Liver (tissue), 9 donors: Measurements from ENCODE around the gene CADM3. TPM values are rescaled to one million over a fixed set of nuclear protein-coding genes. Genes with fewer than 3 reads are reported as not detected.
A peak's percentile ranks its signal among the peaks of the same experiment; 100 is the strongest.

Experiments
- DNase-seq: peaks from one replicate; pipeline ENCODE4 v3.0.0-alpha.2; 2017; ENCODE audit warnings: low spot score
- H3K27ac ChIP-seq, 2 donors: one replicate each; pipeline ENCODE4 v1.7.0; 2013; ENCODE audit warnings: inconsistent platforms in 2 of 2, low read length in 2 of 2, control low read depth in 1 of 2, low read depth in 1 of 2, mild to moderate bottlenecking in 1 of 2
- H3K27me3 ChIP-seq, 4 donors: one replicate each; pipeline versions ENCODE4 v1.6.1 to v1.7.0; 2013; ENCODE audit warnings: low read length in 3 of 4, inconsistent platforms in 1 of 4, mild to moderate bottlenecking in 1 of 4, moderate library complexity in 1 of 4; ENCODE audit not compliant: control insufficient read depth in 4 of 4, insufficient read depth in 4 of 4
- H3K36me3 ChIP-seq, 4 donors: one replicate each; pipeline versions ENCODE4 v1.6.1 to v1.7.0; 2013; ENCODE audit warnings: low read length in 3 of 4, mild to moderate bottlenecking in 3 of 4, low read depth in 1 of 4, moderate library complexity in 1 of 4; ENCODE audit not compliant: control insufficient read depth in 4 of 4, insufficient read depth in 3 of 4
- H3K4me1 ChIP-seq, 4 donors: one replicate each; pipeline versions ENCODE4 v1.6.1 to v1.7.0; 2013; ENCODE audit warnings: low read length in 3 of 4, mild to moderate bottlenecking in 3 of 4, moderate library complexity in 1 of 4; ENCODE audit not compliant: control insufficient read depth in 4 of 4, insufficient read depth in 4 of 4
- H3K4me3 ChIP-seq, 3 donors: one replicate each; pipeline versions ENCODE4 v1.6.1 to v1.7.0; 2013; ENCODE audit warnings: low read length in 3 of 3, control low read depth in 1 of 3, low read depth in 1 of 3, mild to moderate bottlenecking in 1 of 3
- H3K9ac ChIP-seq, 2 donors: one replicate each; pipeline ENCODE4 v1.7.0; 2013; ENCODE audit warnings: low read length in 2 of 2, mild to moderate bottlenecking in 2 of 2, moderate library complexity in 2 of 2, control low read depth in 1 of 2, low read depth in 1 of 2
- H3K9me3 ChIP-seq, 4 donors: one replicate each; pipeline versions ENCODE4 v1.6.1 to v1.7.0; 2013; ENCODE audit warnings: low read length in 3 of 4; ENCODE audit not compliant: control insufficient read depth in 4 of 4
- ATF3 ChIP-seq: IDR thresholded peaks from 2 replicates; pipeline ENCODE4 v1.6.1; 2016; ENCODE audit warnings: antibody characterized with exemption
- EGR1 ChIP-seq, 2 donors: IDR thresholded peaks; 2 replicates each; pipeline ENCODE4 v1.6.1; 2016 to 2018; ENCODE audit warnings: antibody characterized with exemption in 2 of 2, low read depth in 2 of 2
- FOXA1 ChIP-seq: IDR thresholded peaks from 2 replicates; pipeline ENCODE4 v1.6.1; 2016; ENCODE audit warnings: antibody characterized with exemption
- FOXA2 ChIP-seq: IDR thresholded peaks from 2 replicates; pipeline ENCODE4 v1.6.1; 2016; ENCODE audit warnings: antibody characterized with exemption
- GABPA ChIP-seq, 2 donors: IDR thresholded peaks in 1 of 2; conservative IDR thresholded peaks in 1 of 2; 2 replicates each; pipeline ENCODE4 v1.6.1; 2016; ENCODE audit warnings: antibody characterized with exemption in 2 of 2, mild to moderate bottlenecking in 1 of 2, moderate library complexity in 1 of 2
- HNF4A ChIP-seq, 2 donors: conservative IDR thresholded peaks; 2 replicates each; pipeline ENCODE4 v1.6.1; 2016; ENCODE audit warnings: antibody characterized with exemption in 2 of 2, mild to moderate bottlenecking in 2 of 2
- HNF4G ChIP-seq: IDR thresholded peaks from 2 replicates; pipeline ENCODE4 v1.6.1; 2016; ENCODE audit warnings: antibody characterized with exemption
- MAX ChIP-seq: IDR thresholded peaks from 2 replicates; pipeline ENCODE4 v1.6.1; 2016; ENCODE audit warnings: antibody characterized with exemption
- RAD21 ChIP-seq, 2 donors: IDR thresholded peaks; 2 replicates each; pipeline ENCODE4 v1.6.1; 2016; ENCODE audit warnings: antibody characterized with exemption in 2 of 2, mild to moderate bottlenecking in 2 of 2
- RXRA ChIP-seq, 2 donors: IDR thresholded peaks; 2 replicates each; pipeline ENCODE4 v1.6.1; 2017 to 2018; ENCODE audit warnings: antibody characterized with exemption in 2 of 2, mild to moderate bottlenecking in 1 of 2
- SP1 ChIP-seq: IDR thresholded peaks from 2 replicates; pipeline ENCODE4 v1.6.1; 2018; ENCODE audit warnings: antibody characterized with exemption, mild to moderate bottlenecking
- TAF1 ChIP-seq: conservative IDR thresholded peaks from 2 replicates; pipeline ENCODE4 v1.6.1; 2016; ENCODE audit warnings: antibody characterized with exemption, mild to moderate bottlenecking
- WGBS: extraction: QIAGEN DNeasy Blood & Tissue Kit; methylation state at CpG from one replicate; pipeline ENCODE4 v1.1.7; 2013; 5-methylcytosine and 5-hydroxymethylcytosine counted together
- polyA plus RNA-seq, 2 donors: library from polyadenylated mRNA; stranded (reverse) in 1 of 2; unstranded in 1 of 2; fragments of 200-250 nt in 1 of 2; fragments of >200 nt in 1 of 2; fragmentation: Nextera tagmentation in 1 of 2; extraction: Ambion mirVana in 1 of 2; gene quantifications; one replicate each; pipeline versions ENCODE4 v1.2.1 to v1.2.3, GENCODE V29; 2013 to 2015
- total RNA-seq, 2 donors: library from RNA; depleted of rRNA; stranded (reverse); fragments of >200 nt; gene quantifications; one replicate each; pipeline ENCODE4 v1.2.3, GENCODE V29; 2014
- donor health status: healthy.
- donor health status: healthy.
- donor health status: healthy.
- donor health status: healthy.
- donor health status: healthy.

Gene CADM3
- total and polyA plus RNA-seq, 4 donors, result 0.14 to 0.25 (median 0.16) TPM

DNA sequence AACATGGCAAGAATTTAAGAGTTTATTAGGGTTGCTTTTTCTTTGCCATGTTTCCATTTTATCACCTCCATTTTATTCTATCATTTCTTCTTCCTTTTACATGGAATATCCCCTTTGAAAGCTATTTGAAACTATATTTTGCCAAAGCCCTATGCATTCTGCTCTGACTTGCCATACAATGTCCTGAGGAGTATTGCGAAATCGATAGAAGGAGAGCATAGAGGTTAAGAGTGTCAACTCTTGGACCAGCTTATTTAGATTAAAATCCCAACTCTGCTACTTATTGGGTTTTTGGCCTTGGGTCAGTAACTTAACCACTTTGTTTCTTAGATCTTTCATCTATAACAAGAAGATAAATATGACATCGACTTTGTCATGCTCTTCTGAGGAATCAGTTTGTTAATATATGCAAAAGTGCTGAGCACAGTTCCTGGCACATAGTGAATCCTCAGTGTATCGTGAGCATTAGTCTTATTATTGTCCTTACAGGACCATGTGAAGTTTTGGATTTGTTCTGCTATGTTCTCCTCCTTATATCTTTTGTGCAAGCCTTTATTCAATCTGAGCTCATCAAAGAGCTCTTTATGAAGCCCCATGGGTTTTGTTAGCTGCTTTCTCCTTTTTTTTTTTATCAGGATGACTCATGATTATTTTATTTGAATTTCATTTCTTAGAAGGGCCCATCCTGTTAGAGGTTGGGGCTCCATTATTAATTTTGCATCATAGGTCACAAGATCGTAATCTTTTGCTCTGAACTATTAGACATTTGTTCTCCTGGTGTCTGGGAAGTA, 50.9 kb downstream of the CADM3 start:
- TF ChIP-seq HNF4G (no peak), FOXA1 (no peak), EGR1 (IDR thresholded peaks at IDR 0.05; ENCODE audit: low read depth in 2 of 2) (no peak), RXRA (IDR thresholded peaks at IDR 0.05) (no peak), RAD21 (IDR thresholded peaks at IDR 0.05) (no peak), FOXA2 (no peak), TAF1 (no peak), ATF3 (no peak), GABPA (IDR thresholded peaks at IDR 0.05 in 1 of 2, conservative IDR thresholded peaks at IDR 0.05 in 1 of 2) (no peak), HNF4A (conservative IDR thresholded peaks at IDR 0.05) (no peak), SP1 (no peak)
- DNase-seq, result no peak
- no peaks in the 10 kb centered on the region for H3K36me3 ChIP-seq
- H3K9me3 ChIP-seq, result no peaks in the 10 kb centered on the region
- H3K9ac ChIP-seq, result no peak overlapping the region
- no peak overlapping the region for H3K27ac ChIP-seq
- no peak overlapping the region for H3K4me3 ChIP-seq
- H3K4me1 ChIP-seq, result no peaks in the 10 kb centered on the region
- 89% methylated on average over 5 of the region's 5 CpGs for WGBS
- no peaks in the 10 kb centered on the region for H3K27me3 ChIP-seq

GRCh38 chr1:159223004-159223403, 51.6 kb downstream of the CADM3 start:
- TF ChIP-seq RAD21 (IDR thresholded peaks at IDR 0.05), result peak; percentile 56 to 63
- TF ChIP-seq MAX, result no peak
- TF ChIP-seq SP1, result no peak
- TF ChIP-seq GABPA (IDR thresholded peaks at IDR 0.05 in 1 of 2, conservative IDR thresholded peaks at IDR 0.05 in 1 of 2), result no peak
- Histone ChIP-seq H3K9ac (no peak overlapping the region), H3K27ac (no peak overlapping the region), H3K36me3 (no peaks in the 10 kb centered on the region), H3K27me3 (no peaks in the 10 kb centered on the region), H3K4me1 (no peaks in the 10 kb centered on the region), H3K4me3 (no peak overlapping the region), H3K9me3 (no peaks in the 10 kb centered on the region)
- no peak for DNase-seq
- WGBS, result 20% methylated on average over 2 of the region's 2 CpGs

DNA sequence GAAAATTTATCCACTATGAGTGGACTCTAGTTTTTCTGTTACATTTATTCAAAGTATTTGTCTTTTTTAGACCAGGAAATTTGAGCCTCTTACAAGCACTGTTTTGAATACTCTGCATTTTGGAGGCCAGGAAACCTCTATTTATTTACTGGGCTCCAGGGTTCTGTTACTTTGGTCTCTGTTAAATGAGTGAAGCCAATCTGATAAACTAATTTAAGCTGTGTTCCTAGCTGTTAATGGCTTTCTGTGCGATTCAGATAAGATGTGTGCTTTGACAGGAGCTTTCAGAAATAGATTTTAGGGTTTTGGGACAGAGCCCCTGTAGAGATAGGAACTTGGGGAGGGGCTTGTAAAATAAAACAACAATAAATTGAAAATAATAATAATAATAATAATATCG, 57.1 kb downstream of the CADM3 start:
- H3K9ac ChIP-seq, result no peak overlapping the region
- H3K4me1 ChIP-seq, result peaks cover 0 to 5% (median 0%) of the 10 kb centered on the region in 4 donors
- no peak for DNase-seq
- no peaks in the 10 kb centered on the region for H3K36me3 ChIP-seq
- no peak overlapping the region for H3K4me3 ChIP-seq
- H3K27me3 ChIP-seq, result no peaks in the 10 kb centered on the region
- no peak overlapping the region for H3K27ac ChIP-seq
- TF ChIP-seq EGR1 (IDR thresholded peaks at IDR 0.05; ENCODE audit: low read depth in 2 of 2), result no peak
- no peak for TF ChIP-seq ATF3
- H3K9me3 ChIP-seq, result no peaks in the 10 kb centered on the region
- WGBS, result 79% methylated on average over 2 of the region's 2 CpGs
